ENCODE data around the gene ZSWIM1. TPM values are rescaled to one million over a fixed set of nuclear protein-coding genes. Genes with fewer than 3 reads are reported as not detected.
"Not testable (repeated sequence)": the region's sequence is repeated elsewhere in the genome, so short reads cannot be mapped to it uniquely, and the experiment has no call there.

ZSWIM1 gene
- total RNA-seq, 1 donor from 2014 or later: 14.6 TPM

GRCh38 chr20:45888681-45889080 is 7.7 kb downstream of the ZSWIM1 start:
- no peak for DNase-seq (ENCODE audit: low spot score)

- peak; percentile 83 for DNase-seq (ENCODE audit: low spot score)
Measured at GRCh38 chr20:45890077-45890984, 9.3 kb downstream of the ZSWIM1 start.

- peak; percentile 93 for DNase-seq (ENCODE audit: low spot score)
Measured at GRCh38 chr20:45890985-45891983, 10.3 kb downstream of the ZSWIM1 start, which contains the start of the genes CTSA and NEURL2. Gene CTSA, plus strand, starts transcription at chr20:45891335. Its CDS starts 234 bp downstream, at chr20:45891569. Gene NEURL2, minus strand, starts transcription at chr20:45891208. Its CDS starts 217 bp downstream, at chr20:45890991.

GRCh38 chr20:45892049-45892825 is 11.2 kb downstream of the ZSWIM1 start:
- DNase-seq (ENCODE audit: low spot score): no peak

GRCh38 chr20:45892828-45893500 is 11.9 kb downstream of the ZSWIM1 start:
- DNase-seq (ENCODE audit: low spot score): no peak

GRCh38 chr20:45893831-45894230 is 12.8 kb downstream of the ZSWIM1 start:
- no peak for DNase-seq (ENCODE audit: low spot score)

- no peak for DNase-seq (ENCODE audit: low spot score)
Measured at GRCh38 chr20:45894797-45895196, 13.8 kb downstream of the ZSWIM1 start.

GRCh38 chr20:45896641-45897161 is 15.7 kb downstream of the ZSWIM1 start:
- no peak for DNase-seq (ENCODE audit: low spot score)

GRCh38 chr20:45897289-45897688 is 16.3 kb downstream of the ZSWIM1 start:
- DNase-seq (ENCODE audit: low spot score): no peak

GRCh38 chr20:45897692-45898091 is 16.7 kb downstream of the ZSWIM1 start:
- DNase-seq (ENCODE audit: low spot score): no peak

- no peak for DNase-seq (ENCODE audit: low spot score)
Measured at GRCh38 chr20:45898285-45898684, 17.3 kb downstream of the ZSWIM1 start.

- DNase-seq (ENCODE audit: low spot score): no peak
Measured at GRCh38 chr20:45899046-45899835, 18.2 kb downstream of the ZSWIM1 start.

GRCh38 chr20:45901332-45901731 is 20.3 kb downstream of the ZSWIM1 start:
- DNase-seq (ENCODE audit: low spot score): not testable (repeated sequence)

- no peak for DNase-seq (ENCODE audit: low spot score)
Measured at GRCh38 chr20:45902199-45902701, 21.2 kb downstream of the ZSWIM1 start.

GRCh38 chr20:45904583-45905504 is 23.8 kb downstream of the ZSWIM1 start:
- DNase-seq (ENCODE audit: low spot score): no peak

GRCh38 chr20:45905505-45906079 is 24.6 kb downstream of the ZSWIM1 start:
- DNase-seq (ENCODE audit: low spot score): no peak

- no peak for DNase-seq (ENCODE audit: low spot score)
Measured at GRCh38 chr20:45907219-45907948, 26.4 kb downstream of the ZSWIM1 start.
